ENCODE data around the gene DOCK3.

DOCK3 gene

DNA sequence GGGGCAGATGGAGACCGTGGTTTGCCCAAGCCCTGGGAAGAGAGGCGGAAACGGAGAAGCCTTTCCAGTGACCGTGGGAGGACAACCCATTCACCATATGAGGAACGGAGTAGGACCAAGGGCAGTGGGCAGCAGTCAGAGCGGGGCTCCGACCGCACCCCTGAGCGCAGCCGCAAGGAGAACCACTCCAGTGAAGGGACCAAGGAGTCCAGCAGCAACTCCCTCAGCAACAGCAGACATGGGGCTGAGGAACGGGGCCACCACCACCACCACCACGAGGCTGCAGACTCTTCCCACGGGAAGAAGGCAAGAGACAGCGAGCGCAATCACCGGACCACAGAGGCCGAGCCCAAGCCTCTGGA lies 718.4 kb downstream of the DOCK3 start:
- no peak for DNase-seq

DNA sequence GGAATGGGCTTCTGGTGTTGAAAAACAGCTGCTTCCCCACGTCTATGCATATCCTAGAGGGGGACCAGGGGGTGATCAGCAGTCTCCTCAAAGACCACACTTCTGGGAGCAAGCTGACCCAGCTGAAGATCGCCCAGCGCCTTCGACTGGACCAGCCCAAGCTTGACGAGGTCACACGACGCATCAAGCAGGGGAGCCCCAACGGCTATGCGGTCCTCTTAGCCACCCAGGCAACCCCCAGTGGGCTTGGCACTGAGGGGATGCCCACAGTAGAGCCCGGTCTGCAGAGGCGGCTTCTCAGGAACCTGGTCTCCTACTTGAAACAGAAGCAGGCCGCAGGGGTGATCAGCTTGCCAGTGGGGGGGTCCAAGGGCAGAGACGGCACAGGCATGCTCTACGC lies 718.8 kb downstream of the DOCK3 start:
- no peak for DNase-seq

DNA sequence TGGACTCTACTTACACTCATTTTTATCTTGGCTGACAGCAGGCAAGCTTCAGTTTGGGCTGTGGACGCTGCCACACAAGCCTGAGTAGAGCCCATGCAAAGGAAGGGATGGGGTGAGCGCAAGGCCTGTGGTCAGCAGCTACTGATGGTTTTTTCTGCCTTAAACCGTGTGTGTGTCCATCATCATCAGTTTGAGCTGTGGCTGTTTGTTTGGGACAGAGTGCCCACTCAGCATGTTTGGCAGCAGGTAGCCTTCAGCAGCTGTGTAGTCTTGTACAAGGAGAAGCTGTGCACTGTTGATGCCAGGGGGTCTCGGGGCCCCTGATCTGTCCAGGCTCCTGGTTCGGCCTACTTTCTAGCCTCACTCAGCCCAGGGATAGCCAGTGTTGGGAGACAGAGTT lies 719.8 kb downstream of the DOCK3 start:
- no peak for DNase-seq

DNA sequence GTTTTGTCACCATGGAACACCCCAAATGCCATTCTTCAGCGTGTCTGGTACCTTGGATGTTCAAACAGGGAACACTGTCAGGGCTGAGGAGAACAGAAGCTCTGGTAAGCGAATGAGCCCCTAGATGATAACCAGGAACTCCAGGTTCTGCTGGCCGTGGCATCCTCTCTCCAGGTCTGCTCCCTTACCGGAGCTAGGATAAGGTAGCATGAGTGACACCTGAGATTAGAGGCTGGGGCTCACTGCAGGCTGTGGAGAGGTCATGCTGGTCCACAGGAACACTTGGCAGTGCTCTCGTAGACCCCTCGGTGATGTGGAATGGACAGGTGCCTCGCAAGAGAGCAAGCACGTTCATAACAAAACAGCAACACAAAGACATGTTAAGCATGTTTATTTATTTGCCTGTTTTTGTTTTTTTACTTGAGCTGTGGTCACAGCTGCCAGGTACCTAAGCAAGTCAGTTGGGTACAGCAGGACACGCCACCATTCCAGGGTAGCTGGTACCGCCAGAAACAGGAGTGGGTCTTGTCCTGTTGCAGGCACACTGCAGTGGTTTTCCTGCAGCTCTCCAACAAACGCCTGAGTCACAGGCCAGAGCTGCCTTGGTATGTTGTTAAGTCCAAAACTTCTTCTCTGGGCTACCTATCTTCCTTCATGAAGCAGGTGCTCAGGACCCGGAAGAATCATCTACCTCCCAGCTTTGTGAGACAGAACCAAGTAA lies 720.9 kb downstream of the DOCK3 start:
- DNase-seq, result no peak

DNA sequence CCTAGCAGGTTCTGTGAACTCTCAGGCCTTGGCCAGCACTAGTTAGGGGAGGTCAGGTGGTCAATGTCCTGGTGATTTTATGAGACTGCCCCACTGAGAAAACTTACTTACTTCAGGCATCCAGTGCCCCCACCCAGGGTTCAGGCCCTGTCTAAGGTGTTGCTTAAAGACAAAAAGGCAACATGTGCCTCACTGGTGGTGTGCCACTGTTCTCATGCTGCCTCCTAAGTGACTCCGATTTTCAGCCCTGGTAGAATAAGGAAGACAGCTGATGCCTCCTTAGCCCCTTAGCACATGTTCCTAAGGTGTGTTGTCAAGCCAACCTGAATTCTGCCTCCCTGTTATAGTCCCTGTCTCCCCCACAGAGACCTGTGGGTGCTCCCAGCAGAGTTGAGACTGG lies 721.7 kb downstream of the DOCK3 start:
- DNase-seq, result no peak

DNA sequence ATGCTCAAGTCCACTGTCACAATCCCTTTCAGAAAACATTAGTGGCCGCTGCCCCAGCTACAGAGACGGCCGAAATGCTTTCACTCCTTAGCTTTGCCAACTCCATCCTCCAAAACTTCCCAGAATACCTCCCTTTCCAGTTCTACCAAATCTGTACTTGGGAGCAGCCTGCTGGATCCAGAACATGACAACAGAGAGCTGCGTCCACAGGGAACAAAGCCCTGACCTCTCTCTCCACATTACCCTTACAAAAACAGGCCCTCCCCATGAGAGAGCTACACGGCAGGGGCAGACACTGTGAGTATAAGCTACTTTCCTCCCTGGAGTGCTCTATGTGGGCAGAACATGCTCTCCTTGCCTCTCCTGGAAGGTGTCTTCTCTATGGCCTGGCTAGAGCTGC lies 722.7 kb downstream of the DOCK3 start:
- DNase-seq, result no peak

DNA sequence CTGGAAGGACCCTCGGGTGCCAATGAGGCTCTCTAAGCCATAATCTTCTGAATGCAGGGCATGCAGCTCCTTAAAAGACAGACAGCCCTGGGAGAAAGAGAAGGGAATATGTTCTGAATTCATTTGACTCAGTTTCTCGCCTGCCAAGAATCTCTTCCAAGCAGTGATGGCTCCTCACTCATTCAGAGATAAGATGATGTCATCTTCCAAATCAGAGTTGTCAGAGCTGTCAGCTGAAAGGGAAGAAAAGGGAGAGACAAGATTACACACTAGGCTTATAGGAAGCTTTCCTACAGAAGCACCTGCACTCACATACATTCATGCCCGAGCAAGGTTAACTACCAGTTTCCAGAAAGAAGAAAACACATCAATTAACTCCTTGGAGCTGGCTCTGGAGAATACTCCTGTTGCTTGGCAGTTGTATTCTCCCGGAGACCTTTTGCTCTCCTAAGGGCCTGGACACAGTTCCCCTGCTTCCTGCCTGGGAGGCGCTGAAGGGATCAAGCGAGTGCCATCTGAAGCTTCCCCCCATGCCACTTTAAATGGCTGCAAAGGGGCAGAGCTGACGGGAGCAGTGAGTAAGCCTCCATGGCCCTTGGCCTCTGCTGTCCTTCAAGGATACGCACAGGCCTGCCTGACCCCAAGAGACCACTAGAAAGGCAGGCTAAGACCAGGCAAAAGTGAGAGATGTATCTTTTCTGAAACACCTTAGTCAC lies 724.0 kb downstream of the DOCK3 start:
- no peak for DNase-seq

DNA sequence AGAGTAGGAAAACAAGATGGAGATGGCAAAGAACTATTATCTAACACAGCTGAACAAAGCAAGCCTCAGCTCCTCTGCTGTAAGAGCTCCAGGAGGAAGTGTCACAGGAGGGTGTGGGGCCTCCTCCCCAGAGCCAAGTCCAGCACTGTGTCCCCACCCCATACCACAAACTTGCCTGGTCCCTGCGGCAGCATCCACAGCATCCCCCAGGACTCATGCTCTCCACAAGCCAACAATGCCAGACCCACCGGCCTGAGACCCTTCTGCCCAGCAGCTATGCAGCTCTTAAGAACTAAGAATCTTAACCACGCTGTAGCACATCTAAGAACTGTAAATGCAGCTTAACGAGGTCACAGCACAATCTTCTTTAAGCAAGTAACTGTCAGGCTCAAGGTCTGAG lies 725.4 kb downstream of the DOCK3 start:
- no peak for DNase-seq

DNA sequence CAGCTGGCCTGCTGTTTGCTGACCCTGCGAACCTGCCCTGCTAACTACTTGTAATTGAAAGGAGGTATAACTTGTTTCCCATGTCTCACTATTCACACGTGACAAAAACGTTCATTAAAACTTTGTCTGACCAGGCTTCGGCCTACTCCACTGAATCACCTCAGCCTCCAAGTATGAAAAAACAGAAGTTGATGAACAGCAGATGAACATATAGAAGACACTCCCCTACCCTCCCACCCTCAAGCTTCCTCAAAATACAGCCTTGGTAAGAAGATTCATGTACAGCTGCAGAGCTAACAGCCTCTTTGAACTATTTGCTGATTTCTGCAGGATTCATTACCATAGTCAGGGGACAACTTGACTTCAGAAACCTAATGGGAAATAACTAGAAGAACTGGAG lies 727.0 kb downstream of the DOCK3 start:
- DNase-seq, result no peak

DNA sequence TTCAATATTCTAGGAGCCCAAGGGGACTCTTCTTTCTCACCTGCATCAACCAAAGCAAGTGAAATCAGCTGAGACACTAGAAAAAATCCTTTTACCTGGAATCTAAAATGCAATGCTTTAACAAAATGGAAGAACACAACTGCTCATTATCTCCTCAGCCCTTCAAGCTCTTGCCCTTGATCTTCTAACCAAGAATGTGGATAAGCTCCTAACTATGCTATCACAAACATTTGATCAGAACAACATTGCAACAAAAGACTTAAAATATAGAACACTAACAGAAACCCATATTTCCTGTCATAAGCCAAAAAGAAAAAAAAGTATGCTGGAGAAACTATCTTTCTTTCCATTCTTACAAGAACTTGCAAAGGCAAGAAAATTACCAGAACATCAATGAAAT lies 728.9 kb downstream of the DOCK3 start:
- no peak for DNase-seq

DNA sequence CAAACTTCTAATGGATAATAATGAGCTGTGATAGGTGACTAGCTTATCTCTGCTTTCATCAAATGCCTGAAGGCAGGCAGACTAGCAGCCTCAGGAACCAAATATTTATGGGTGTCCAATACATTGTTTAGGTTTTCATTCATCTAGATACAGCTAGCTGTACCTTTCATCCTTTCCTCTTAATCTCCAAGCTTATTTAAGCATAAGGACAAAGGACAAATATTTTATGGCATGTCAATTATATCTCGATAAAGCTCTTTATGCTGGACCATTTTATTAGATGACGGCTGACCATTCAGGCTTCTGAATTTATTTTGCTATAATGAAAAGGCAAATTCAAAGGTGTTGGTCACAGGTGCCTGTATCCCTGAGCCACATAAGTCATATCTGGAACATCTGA lies 733.3 kb downstream of the DOCK3 start:
- no peak for DNase-seq

DNA sequence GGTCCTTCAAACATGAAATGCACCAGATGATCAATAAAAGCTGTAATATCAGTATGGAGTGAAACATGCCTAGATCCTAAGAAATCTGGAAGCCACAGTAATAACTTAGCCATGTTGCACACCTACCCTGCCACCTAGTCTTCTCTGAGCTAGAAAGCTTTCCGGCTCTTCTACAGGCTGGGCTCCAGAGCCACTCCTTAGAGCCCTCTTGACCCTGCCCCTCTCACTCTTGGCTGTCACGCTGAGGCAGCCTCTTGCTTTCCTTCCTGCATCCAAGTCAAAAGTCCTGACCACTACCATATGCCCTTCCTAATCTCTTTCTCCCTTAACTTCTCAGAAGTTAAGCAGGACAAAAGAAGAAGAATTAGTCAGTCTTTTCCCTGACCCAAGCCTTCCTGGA lies 734.1 kb downstream of the DOCK3 start:
- no peak for DNase-seq

DNA sequence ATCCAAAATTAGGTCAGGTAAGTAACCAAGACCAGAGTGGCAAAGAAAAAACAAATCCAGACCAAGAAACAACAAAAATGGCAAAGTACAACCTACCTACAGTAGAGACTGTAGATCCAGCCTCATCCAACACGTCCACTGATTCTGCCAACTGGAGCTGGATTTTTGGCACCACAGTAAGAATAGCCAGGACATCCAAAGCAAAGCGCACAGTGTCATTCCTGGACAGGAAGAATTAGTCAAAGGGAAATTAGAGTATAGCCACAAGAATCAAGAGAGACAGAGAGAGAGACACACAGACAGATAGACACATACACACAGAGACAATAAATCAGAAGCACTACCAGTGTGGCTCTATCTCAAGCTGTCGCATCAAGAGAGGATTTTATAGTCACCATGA lies 747.5 kb downstream of the DOCK3 start:
- no peak for DNase-seq

DNA sequence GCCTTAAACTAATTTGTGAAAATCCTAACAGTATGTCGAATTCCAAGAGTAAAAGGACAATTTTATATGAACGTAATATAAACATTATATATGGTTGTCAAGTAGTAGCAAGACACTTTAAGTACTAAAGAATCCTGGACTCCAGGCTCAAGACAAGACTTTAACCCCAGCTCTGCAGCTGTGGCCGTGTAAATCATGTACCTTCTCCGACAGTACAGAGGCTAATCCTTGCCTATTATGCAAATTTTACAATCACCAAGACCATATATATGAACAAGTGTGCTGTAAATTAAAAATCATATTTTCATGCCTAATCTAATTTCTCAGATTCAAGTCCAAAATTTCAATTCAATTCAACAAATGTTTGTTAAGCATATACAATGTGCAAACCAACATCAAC lies 752.2 kb downstream of the DOCK3 start:
- no peak for DNase-seq

DNA sequence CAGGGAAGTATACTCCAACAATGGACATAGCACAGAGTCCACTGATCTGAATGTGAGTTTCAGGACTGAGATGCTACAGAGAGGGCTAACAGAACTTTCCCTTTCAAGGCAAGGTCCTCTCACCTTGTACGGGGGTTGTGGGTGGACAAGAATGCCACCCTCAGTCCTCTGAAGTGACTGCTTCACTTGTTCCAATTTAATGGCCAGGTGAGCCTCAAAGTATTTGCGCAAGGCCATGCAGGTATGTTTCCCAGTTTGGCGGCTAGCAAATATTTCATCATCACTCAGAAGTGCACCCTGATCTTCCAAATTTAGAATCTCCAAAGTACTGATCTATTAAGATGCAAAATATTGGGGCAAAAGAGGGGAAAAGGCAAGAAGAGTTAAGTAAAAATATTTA lies 754.4 kb downstream of the DOCK3 start:
- DNase-seq, result no peak

Measured in 8988T (cell line).